22Rv1 (cell line): ENCODE results near the gene AK9.
"Not testable (repeated sequence)": the region's sequence is repeated elsewhere in the genome, so short reads cannot be mapped to it uniquely, and the experiment has no call there.

Experiments used
- H3K27ac ChIP-seq: fragments of 450-650 bp; 2 replicates; pipeline ENCODE4 v1.5.1; 2017
- ZFX ChIP-seq: fragments of 450-650 bp; IDR thresholded peaks from 2 replicates; pipeline ENCODE4 v1.6.1; 2017; ENCODE audit warnings: antibody characterized with exemption, borderline replicate concordance
- TF ChIP-seq, protein P1 (sequence below): fragments of 450-650 bp; IDR thresholded peaks from 2 replicates; pipeline ENCODE4 v1.5.1; 2017; ENCODE audit warnings: mild to moderate bottlenecking

AK9 gene

DNA sequence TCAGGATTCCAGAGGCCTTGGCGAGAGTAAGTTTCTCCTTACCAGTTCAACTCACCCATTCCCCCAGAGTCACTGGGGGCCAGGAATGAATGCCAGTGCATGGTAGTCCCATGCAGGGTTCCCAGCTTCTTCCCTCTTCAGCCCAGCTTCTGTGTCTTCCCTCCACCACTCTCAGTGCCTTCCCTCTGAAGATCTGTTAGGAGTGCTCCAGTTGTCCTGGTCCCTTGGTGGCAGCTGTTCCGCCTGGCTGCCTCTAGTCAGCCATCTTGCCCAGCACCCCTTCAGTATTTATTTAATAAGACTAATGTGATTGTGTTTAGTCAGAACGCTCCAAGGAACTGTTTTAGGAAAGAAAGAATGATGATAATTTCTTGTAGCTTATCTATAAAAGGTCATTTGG lies 23.2 kb upstream of the AK9 start:
- no peak for TF ChIP-seq ZFX
- TF ChIP-seq, protein P1, sequence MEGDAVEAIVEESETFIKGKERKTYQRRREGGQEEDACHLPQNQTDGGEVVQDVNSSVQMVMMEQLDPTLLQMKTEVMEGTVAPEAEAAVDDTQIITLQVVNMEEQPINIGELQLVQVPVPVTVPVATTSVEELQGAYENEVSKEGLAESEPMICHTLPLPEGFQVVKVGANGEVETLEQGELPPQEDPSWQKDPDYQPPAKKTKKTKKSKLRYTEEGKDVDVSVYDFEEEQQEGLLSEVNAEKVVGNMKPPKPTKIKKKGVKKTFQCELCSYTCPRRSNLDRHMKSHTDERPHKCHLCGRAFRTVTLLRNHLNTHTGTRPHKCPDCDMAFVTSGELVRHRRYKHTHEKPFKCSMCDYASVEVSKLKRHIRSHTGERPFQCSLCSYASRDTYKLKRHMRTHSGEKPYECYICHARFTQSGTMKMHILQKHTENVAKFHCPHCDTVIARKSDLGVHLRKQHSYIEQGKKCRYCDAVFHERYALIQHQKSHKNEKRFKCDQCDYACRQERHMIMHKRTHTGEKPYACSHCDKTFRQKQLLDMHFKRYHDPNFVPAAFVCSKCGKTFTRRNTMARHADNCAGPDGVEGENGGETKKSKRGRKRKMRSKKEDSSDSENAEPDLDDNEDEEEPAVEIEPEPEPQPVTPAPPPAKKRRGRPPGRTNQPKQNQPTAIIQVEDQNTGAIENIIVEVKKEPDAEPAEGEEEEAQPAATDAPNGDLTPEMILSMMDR = no peak
- no peak overlapping the region for H3K27ac ChIP-seq

DNA sequence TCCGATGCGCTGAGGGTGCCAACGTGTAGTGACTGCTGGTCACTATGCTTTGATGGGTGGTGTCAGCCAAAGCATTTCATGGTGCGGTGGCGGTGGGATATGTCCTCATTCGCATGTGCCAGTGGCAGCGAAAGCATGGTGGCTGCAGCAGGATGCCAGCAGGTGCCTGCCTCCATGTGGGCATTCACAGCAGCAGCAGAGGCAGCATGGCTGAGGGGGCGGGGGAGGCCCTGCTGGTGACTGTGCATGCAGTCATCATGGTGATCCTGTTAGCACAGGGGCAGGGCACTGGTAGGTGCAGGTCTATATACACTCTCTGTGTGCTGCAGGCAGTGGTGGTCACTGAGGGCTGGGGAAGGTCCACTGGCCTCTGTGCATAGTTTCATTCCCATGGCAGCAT lies 22.1 kb upstream of the AK9 start:
- no peak for TF ChIP-seq ZFX
- TF ChIP-seq, protein P1 = no peak
- H3K27ac ChIP-seq = no peak overlapping the region

DNA sequence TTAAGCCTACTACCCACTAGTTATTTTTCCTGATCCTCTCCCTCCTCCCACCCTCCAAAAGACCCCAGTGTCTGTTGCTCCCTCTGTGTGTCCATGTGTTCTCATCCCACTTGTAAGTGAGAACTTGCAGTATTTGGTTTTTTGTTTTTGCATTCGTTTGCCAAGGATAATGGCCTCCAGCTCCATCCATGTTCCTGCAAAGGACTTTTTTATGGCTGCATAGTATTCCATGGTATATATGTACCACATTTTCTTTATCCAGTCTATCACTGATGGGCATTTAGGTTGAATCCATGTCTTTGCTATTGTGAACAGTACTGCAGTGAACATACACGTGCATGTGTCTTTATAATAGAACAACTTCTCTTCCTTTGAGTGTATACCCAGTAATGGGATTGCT lies 17.1 kb upstream of the AK9 start:
- H3K27ac ChIP-seq = not testable (repeated sequence)

DNA sequence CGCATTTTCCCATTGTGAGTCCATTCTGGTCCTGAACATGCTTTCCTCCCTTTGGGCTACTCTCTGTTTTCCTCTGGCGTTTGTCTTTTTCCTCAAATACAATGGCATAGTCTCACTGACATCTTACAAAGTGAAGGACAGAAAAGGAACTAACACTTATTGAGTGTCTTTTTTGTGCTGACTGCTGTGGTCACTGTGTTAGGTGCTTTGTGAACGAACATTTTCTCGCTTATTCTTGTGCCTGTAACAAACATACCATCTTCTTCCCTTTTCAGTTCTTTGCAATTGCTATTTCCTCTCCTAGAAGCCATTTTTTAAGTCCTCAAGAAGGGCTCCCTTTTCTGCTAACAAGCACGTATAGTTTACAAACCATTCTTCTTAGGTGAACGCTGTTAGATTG lies 15.5 kb upstream of the AK9 start:
- no peak for TF ChIP-seq ZFX
- TF ChIP-seq, protein P1 = no peak
- H3K27ac ChIP-seq = no peak overlapping the region

DNA sequence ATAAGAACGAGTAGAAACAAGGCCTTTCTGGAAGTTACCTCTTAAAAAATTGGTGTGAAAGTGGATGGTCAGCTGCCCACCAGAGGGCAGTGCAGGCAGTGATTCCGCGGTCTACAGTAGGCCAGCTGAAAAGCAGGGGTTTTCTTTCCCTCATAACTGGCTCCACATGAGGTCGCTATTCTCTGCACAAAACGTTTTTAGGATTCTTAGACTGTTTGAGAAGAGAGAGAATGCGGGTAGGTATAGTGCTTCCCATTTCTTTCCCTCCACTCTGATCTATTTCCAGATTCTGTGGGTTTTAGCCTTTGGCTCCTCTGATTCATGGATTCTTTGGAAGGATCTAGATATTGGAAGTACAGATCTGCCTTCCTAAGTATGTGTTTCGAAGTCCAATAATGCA lies 14.3 kb upstream of the AK9 start:
- H3K27ac ChIP-seq = no peak overlapping the region
- no peak for TF ChIP-seq ZFX
- TF ChIP-seq, protein P1 = peak; percentile 98

DNA sequence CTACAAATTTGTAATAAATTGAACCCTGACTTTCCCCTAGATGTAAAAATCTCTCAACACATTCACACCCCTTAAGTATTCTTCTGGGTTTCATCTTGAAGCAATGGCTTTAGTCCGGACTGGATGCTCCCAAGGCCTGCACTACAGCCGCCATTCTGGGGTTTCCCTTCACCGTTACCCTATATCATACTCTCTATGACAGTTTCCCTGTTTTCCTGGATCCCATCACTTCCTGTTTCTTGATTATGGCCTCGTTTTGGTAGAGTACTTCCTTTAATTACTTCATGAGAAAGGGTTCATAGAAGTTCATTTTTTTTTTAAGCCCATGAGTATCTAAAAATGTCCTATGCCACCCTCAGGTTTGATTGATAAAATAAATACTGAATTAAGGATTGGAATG lies 11.8 kb upstream of the AK9 start:
- no peak for TF ChIP-seq ZFX
- TF ChIP-seq, protein P1 = no peak

DNA sequence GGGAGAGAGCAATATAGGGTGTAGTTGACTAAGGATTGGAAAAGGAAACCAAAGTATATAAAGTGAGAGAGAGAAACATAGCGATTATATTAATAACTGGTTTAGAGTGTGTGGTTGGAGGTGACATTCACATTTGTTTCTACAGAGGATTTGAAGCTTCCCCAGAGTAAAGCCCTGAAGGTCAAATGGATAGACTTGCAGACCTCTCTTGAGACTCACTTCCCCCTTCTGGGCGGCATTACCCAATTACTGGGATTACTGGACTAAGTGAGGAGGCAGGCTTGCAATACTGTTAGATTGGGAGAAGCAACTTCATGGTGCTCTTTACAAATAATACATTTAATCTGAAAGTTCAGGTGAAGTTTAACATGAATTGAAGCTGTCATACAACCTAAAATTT lies 10.8 kb upstream of the AK9 start:
- H3K27ac ChIP-seq = no peak overlapping the region
- TF ChIP-seq ZFX = no peak
- TF ChIP-seq, protein P1 = no peak

More for the DNA sequence above, 11.8 kb upstream of the AK9 start:
- H3K27ac ChIP-seq = no peak overlapping the region

DNA sequence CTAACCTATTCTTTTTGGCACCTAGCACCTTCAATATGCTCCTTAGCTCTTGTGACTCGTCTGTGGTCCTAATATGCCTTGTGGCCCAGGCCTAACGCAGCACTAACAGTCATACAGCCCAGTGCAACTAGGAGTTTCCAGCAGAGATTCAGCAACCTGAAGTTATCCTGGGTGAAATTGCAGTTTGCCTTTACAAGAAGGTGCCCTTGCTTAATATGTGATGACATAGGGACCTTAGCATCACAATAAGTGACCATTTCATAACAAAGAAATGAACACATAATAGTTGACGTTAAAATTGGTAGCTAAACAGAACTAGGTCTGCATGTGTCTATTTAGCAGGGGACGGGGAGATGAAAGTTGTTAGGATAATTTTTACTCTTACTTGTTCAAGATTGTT lies 10.2 kb upstream of the AK9 start:
- no peak overlapping the region for H3K27ac ChIP-seq
- no peak for TF ChIP-seq ZFX
- TF ChIP-seq, protein P1 = no peak
